Stimulated activated CD4-positive, alpha-beta T cell treated with anti-CD3 and anti-CD28 coated beads, Interleukin-12 subunit alpha, Interleukin-12 subunit beta, amount 100 ng/mL, for 24 hours (primary cell): ENCODE results near the gene SLC16A2.
"Not testable (repeated sequence)": the region's sequence is repeated elsewhere in the genome, so short reads cannot be mapped to it uniquely, and the experiment has no call there.

ENCODE experiments used
- DNase-seq, 2 experiments: peaks; one replicate each; pipeline ENCODE4 v3.0.0-alpha.2; 2020; ENCODE audit warnings: low read depth in 2 of 2

SLC16A2 gene

GRCh38 chrX:74506317-74507115 is 85.2 kb downstream of the SLC16A2 start:
- no peak for DNase-seq

GRCh38 chrX:74507191-74507590 is 85.9 kb downstream of the SLC16A2 start:
- DNase-seq, result no peak

GRCh38 chrX:74509989-74510388 is 88.7 kb downstream of the SLC16A2 start:
- DNase-seq, result no peak

- no peak for DNase-seq
These were observed 89.1 kb downstream of the SLC16A2 start for GRCh38 chrX:74510401-74510800.

- DNase-seq, result no peak
These were observed 90.4 kb downstream of the SLC16A2 start for GRCh38 chrX:74511704-74512103.

- no peak for DNase-seq
These were observed 93.1 kb downstream of the SLC16A2 start for GRCh38 chrX:74514384-74514783.

- no peak for DNase-seq
These were observed 94.1 kb downstream of the SLC16A2 start for GRCh38 chrX:74515356-74515755.

GRCh38 chrX:74516013-74516412 is 94.7 kb downstream of the SLC16A2 start:
- not testable (repeated sequence) for DNase-seq

GRCh38 chrX:74519870-74520269 is 98.6 kb downstream of the SLC16A2 start:
- no peak for DNase-seq

- no peak for DNase-seq
These were observed 99.0 kb downstream of the SLC16A2 start for GRCh38 chrX:74520291-74520690.

- DNase-seq, result no peak
These were observed 99.6 kb downstream of the SLC16A2 start for GRCh38 chrX:74520896-74521295.

GRCh38 chrX:74521961-74522751 is 100.9 kb downstream of the SLC16A2 start:
- DNase-seq, result no peak

GRCh38 chrX:74523224-74523623 is 101.9 kb downstream of the SLC16A2 start:
- no peak for DNase-seq

- DNase-seq, result no peak
These were observed 102.8 kb downstream of the SLC16A2 start for GRCh38 chrX:74523870-74524735.

GRCh38 chrX:74525116-74525515 is 103.8 kb downstream of the SLC16A2 start:
- no peak for DNase-seq

- no peak for DNase-seq
These were observed 105.5 kb downstream of the SLC16A2 start for GRCh38 chrX:74526764-74527163.

- DNase-seq, result no peak
These were observed 106.1 kb downstream of the SLC16A2 start for GRCh38 chrX:74527350-74527749.

- DNase-seq, result no peak
These were observed 108.0 kb downstream of the SLC16A2 start for GRCh38 chrX:74529311-74529710.

- no peak for DNase-seq
These were observed 109.8 kb downstream of the SLC16A2 start for GRCh38 chrX:74531081-74531480.

GRCh38 chrX:74534569-74535038 is 113.3 kb downstream of the SLC16A2 start:
- DNase-seq, result no peak

- no peak for DNase-seq
These were observed 113.8 kb downstream of the SLC16A2 start for GRCh38 chrX:74535086-74535407.
